Brain microvascular endothelial cell (primary cell): ENCODE data around the gene ADD1.

Source experiments
- DNase-seq: peaks from one replicate; pipeline ENCODE4 v3.0.0-alpha.2; 2020
- H3K27ac ChIP-seq: fragments of 250-450 bp; sonication (Bioruptor Pico); 2 replicates; pipeline ENCODE4 v1.5.1; 2020; ENCODE audit warnings: mild to moderate bottlenecking, moderate library complexity
- H3K27me3 ChIP-seq: fragments of 250-450 bp; sonication (Bioruptor Pico); replicated peaks from 2 replicates; pipeline ENCODE4 v1.5.1; 2020; ENCODE audit warnings: mild to moderate bottlenecking
- H3K36me3 ChIP-seq: fragments of 250-450 bp; sonication (Bioruptor Pico); replicated peaks from 2 replicates; pipeline ENCODE4 v1.5.1; 2020; ENCODE audit warnings: mild to moderate bottlenecking
- H3K4me3 ChIP-seq: 2 replicates; pipeline ENCODE4 v1.5.1; 2011; ENCODE audit warnings: low read depth, mild to moderate bottlenecking, control low read depth, low read length, moderate library complexity
- in situ Hi-C: cut with HindIII; loops from 2 replicates; pipeline ENCODE4 v1.10.0; 2017; ENCODE audit warnings: low sequenced_read_pairs, low pct_ligation_motif_present
- TF ChIP-seq, protein P1 (sequence below): IDR thresholded peaks from 2 replicates; pipeline ENCODE4 v1.5.1; 2011; ENCODE audit warnings: low read depth, mild to moderate bottlenecking, moderate library complexity, low read length, control low read depth, inconsistent platforms; ENCODE audit errors: missing control alignments

The ADD1 gene

DNA sequence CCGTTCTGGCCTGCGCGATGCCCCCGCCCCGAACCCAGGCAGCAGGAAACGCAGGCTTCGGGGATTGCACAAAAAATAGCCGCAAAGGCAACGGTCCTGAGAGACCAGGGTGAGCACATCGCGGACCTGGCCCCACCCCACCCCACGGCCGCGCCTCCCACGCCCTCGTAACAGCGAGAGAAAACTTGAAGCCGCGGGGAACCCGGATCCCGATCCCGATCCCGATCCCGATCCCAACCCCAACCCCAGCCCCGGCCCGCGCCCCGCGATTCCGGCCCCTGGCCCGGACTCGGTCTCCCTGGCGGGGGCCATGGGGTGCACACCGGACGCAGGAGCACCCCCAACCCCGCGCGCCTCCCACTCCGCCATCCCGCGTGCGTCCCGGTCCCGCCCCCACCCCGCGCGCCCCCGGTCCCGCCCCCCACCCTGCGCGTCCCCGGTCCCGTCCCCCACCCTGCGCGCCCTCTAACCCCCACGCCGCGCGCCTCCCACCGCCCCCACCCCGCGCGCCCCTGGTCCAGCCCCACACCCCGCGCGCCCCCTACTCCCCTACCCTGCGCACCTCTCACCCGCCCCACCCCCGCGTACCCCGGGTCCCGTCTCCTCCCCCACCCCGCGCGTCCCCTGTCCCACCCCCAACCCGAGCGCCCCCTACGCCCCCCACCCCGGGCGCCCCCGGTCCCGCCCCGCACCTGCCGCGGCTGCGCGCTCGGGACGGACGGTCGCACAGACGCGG lies 90.6 kb downstream of the ADD1 start:
- DNase-seq = peak; percentile 38
- Histone ChIP-seq H3K27me3 (no peaks in the 10 kb centered on the region), H3K4me3 (peak overlapping the region; percentile 85), H3K27ac (peak overlapping the region; percentile 57), H3K36me3 (peaks cover 46% of the 10 kb centered on the region)
- TF ChIP-seq, protein P1, sequence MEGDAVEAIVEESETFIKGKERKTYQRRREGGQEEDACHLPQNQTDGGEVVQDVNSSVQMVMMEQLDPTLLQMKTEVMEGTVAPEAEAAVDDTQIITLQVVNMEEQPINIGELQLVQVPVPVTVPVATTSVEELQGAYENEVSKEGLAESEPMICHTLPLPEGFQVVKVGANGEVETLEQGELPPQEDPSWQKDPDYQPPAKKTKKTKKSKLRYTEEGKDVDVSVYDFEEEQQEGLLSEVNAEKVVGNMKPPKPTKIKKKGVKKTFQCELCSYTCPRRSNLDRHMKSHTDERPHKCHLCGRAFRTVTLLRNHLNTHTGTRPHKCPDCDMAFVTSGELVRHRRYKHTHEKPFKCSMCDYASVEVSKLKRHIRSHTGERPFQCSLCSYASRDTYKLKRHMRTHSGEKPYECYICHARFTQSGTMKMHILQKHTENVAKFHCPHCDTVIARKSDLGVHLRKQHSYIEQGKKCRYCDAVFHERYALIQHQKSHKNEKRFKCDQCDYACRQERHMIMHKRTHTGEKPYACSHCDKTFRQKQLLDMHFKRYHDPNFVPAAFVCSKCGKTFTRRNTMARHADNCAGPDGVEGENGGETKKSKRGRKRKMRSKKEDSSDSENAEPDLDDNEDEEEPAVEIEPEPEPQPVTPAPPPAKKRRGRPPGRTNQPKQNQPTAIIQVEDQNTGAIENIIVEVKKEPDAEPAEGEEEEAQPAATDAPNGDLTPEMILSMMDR = no peak
- in situ Hi-C loops = no loop called here

DNA sequence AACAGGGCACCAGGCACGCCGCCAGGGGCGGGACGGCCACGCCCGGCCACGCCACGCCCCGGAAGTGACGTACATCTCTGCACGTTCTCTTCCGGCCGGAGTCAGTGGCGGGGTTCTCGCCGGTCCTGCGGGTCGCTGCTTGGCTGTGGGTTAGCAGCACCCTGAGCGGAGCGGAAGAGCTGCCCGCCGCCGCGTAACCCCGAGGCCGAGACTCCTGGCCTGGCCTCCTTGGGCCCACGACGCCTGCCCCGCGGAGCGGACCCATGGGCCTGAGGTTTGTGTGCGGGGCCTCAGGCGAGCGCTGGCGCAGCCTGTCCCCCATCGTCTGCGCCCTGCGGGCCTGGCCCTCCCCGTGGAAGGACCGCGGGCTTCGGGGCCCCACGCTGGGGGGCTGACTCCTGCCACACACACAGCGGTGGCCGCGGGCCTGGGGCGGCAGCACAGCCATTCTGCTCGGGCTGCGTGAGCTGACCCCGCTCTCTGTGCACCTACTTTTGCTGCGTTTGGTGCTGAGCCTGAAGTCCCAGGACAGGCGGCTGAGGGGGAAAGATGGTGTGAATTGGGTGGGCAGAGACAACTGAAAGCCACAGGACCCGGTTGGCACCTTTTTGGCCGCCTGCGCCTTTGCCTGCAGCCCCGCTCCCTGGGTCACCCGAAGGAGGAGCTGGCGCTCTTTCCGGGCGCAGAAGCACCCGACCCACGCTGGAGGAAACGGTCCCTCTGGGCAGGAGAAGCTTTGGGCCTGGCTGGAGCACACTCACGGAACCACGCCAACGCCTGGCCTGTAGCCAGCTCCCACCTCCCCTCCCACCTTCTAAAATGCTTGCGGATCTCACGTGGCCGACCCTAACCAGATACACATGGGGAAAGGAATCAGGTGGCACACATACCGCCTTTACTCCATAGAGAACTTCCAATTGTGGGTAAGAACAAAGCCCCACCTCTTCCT lies 91.4 kb downstream of the ADD1 start:
- peak; percentile 80 for DNase-seq
- peaks cover 46% of the 10 kb centered on the region for H3K36me3 ChIP-seq
- TF ChIP-seq, protein P1 = peak; percentile 22
- H3K27me3 ChIP-seq = no peaks in the 10 kb centered on the region
- H3K27ac ChIP-seq = peak overlapping the region; percentile 85
- in situ Hi-C loops = no loop called here
- H3K4me3 ChIP-seq = peak overlapping the region; percentile 85

DNA sequence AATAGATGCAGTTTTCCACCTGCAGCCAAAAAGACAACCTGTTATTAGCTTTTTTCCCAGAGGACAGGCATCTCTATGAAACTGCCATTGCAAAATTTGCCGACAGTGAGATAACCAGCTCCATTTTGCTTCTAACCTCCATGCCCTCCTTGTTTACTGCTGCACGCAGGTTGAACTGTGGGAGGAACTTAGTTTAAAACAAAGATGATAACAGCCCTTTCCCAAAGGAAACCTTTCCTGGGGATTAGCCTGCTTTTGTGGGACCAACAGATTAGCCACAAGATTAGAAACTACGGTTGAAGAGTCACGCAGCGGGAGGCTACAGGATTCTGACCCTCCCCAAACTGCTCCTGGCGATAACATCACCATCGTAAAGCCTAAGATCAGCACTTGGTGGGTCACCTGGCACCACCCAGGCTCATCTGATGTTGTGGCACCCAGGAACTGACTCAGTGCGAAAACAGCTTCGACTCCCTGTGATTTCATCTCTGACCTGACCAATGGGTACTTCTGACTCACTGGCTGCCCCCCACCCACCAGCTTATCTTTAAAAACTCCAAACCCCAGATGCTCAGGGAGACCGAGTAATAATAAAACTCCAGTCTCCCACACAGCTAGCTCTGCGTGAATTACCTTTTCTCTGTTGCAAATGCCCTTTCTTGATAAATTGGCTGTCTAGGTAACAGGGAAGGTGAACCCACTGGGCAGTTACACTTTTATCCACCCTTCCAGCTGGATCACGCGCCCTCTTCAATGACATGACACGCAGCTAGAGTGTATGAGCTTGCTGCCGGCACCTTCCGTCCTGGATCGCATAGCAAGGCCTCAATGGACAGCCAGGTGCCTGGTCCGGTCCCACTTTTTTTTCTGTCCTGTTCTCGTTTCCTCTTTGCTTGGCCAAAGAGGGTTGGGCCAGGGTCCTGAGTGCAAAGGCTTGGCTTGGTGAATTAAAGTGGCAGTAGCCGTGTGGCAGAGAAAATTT lies 92.4 kb downstream of the ADD1 start:
- in situ Hi-C loops = no loop called here
- TF ChIP-seq, protein P1 = no peak
- no peaks in the 10 kb centered on the region for H3K27me3 ChIP-seq
- peak overlapping the region; percentile 85 for H3K4me3 ChIP-seq
- peak overlapping the region; percentile 85 for H3K27ac ChIP-seq
- peak; percentile 47 for DNase-seq
- peaks cover 48% of the 10 kb centered on the region for H3K36me3 ChIP-seq

DNA sequence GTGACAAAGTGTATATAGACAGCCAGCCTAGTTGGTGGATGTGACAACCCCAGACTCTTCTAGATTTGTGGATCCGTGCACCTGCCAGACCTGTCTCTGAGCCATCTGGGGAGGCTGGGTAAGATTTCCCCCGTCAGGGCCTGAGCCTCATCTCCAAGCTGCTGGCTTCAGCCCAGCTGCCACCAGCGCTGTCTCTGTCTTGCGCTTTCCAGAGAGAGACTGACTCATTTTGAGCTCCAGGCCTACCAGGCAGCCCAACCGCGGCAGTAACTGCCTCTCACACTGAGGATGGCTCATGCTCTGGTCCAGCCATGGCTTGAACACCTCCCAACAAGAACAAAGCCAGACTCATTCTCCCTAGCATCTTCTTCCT lies 93.1 kb downstream of the ADD1 start:
- peak; percentile 83 for DNase-seq
- H3K36me3 ChIP-seq = peaks cover 48% of the 10 kb centered on the region
- in situ Hi-C loops = no loop called here

More for the DNA sequence above, 93.1 kb downstream of the ADD1 start:
- no peak overlapping the region for H3K4me3 ChIP-seq
- H3K27me3 ChIP-seq = no peaks in the 10 kb centered on the region
- peak overlapping the region; percentile 85 for H3K27ac ChIP-seq
- TF ChIP-seq, protein P1 = no peak
